ENCODE results near the gene RPS6KA2.
A peak's percentile ranks its signal among the peaks of the same experiment; 100 is the strongest.

The RPS6KA2 gene

GRCh38 chr6:166670013-166670412 lies 43.0 kb upstream of the RPS6KA2 start:
- no peak overlapping the region for H2BK5ac ChIP-seq (ENCODE audit: low read depth, low read length, poor library complexity)
- H4K12ac ChIP-seq (ENCODE audit: low read depth, low read length): no peak overlapping the region
- H3K4me3 ChIP-seq (ENCODE audit: low read depth, low read length): no peak overlapping the region
- no peaks in the 10 kb centered on the region for H3K36me3 ChIP-seq (ENCODE audit: control insufficient read depth in 1 of 2, insufficient read depth in 2 of 2, low read length in 2 of 2)
- H3K79me1 ChIP-seq (ENCODE audit: low read length): no peaks in the 10 kb centered on the region
- no peaks in the 10 kb centered on the region for H3K27me3 ChIP-seq (ENCODE audit: insufficient read depth, low read length)
- H3K4me2 ChIP-seq (ENCODE audit: low read length): no peak overlapping the region
- H4K8ac ChIP-seq (ENCODE audit: low read depth, low read length): no peak overlapping the region
- no peak overlapping the region for H2AFZ ChIP-seq (ENCODE audit: insufficient read depth, low read length, poor library complexity)
- no peak overlapping the region for H3K18ac ChIP-seq (ENCODE audit: low read length)
- H3K9ac ChIP-seq (ENCODE audit: low read length): no peak overlapping the region
- WGBS (ENCODE audit: extremely low coverage, insufficient coverage, insufficient read length): no CpG with 5 or more reads among the region's 9 CpGs
- H3K4me1 ChIP-seq (ENCODE audit: control insufficient read depth in 1 of 2, insufficient read depth in 2 of 2, low read length in 2 of 2): peaks cover 0 to 2% of the 10 kb centered on the region in 2 experiments
- H3K4ac ChIP-seq (ENCODE audit: low read depth, low read length): no peak overlapping the region
- H2BK12ac ChIP-seq (ENCODE audit: low read length): no peak overlapping the region
- peaks cover 6% of the 10 kb centered on the region for H3K9me3 ChIP-seq (ENCODE audit: insufficient read depth, low read depth, low read length)
- H3K79me2 ChIP-seq (ENCODE audit: control insufficient read depth, insufficient read depth, low read length, poor library complexity): no peaks in the 10 kb centered on the region
- H3K27ac ChIP-seq (ENCODE audit: low read depth, low read length): no peak overlapping the region
- H4K91ac ChIP-seq (ENCODE audit: low read depth, low read length): no peak overlapping the region
- H2AK5ac ChIP-seq (ENCODE audit: low read length): no peak overlapping the region
- no peak overlapping the region for H3K14ac ChIP-seq (ENCODE audit: low read length)
- H3K23ac ChIP-seq (ENCODE audit: low read length): no peak overlapping the region
- DNase-seq: no peak
- no peak overlapping the region for H2BK120ac ChIP-seq (ENCODE audit: insufficient read depth, low read length, poor library complexity)

- Histone ChIP-seq H2AK5ac (ENCODE audit: low read length) (no peak overlapping the region), H3K9ac (ENCODE audit: low read length) (no peak overlapping the region), H3K4ac (ENCODE audit: low read depth, low read length) (no peak overlapping the region), H3K4me2 (ENCODE audit: low read length) (no peak overlapping the region), H2BK12ac (ENCODE audit: low read length) (no peak overlapping the region), H4K8ac (ENCODE audit: low read depth, low read length) (no peak overlapping the region), H3K18ac (ENCODE audit: low read length) (no peak overlapping the region), H3K79me2 (ENCODE audit: control insufficient read depth, insufficient read depth, low read length, poor library complexity) (no peaks in the 10 kb centered on the region), H3K36me3 (ENCODE audit: control insufficient read depth in 1 of 2, insufficient read depth in 2 of 2, low read length in 2 of 2) (no peaks in the 10 kb centered on the region), H4K91ac (ENCODE audit: low read depth, low read length) (no peak overlapping the region), H2BK120ac (ENCODE audit: insufficient read depth, low read length, poor library complexity) (no peak overlapping the region), H3K27ac (ENCODE audit: low read depth, low read length) (no peak overlapping the region), H3K14ac (ENCODE audit: low read length) (no peak overlapping the region), H3K79me1 (ENCODE audit: low read length) (no peaks in the 10 kb centered on the region), H4K12ac (ENCODE audit: low read depth, low read length) (no peak overlapping the region), H3K27me3 (ENCODE audit: insufficient read depth, low read length) (no peaks in the 10 kb centered on the region), H3K4me3 (ENCODE audit: low read depth, low read length) (no peak overlapping the region), H2BK5ac (ENCODE audit: low read depth, low read length, poor library complexity) (no peak overlapping the region), H2AFZ (ENCODE audit: insufficient read depth, low read length, poor library complexity) (peak overlapping the region; percentile 44), H3K23ac (ENCODE audit: low read length) (no peak overlapping the region), H3K9me3 (ENCODE audit: insufficient read depth, low read depth, low read length) (peaks cover 8% of the 10 kb centered on the region), H3K4me1 (ENCODE audit: control insufficient read depth in 1 of 2, insufficient read depth in 2 of 2, low read length in 2 of 2) (peaks cover 0 to 2% of the 10 kb centered on the region in 2 experiments)
- no peak for DNase-seq
- no CpG with 5 or more reads among the region's 18 CpGs for WGBS (ENCODE audit: extremely low coverage, insufficient coverage, insufficient read length)
These were observed 41.0 kb upstream of the RPS6KA2 start for GRCh38 chr6:166667796-166668610.

- Histone ChIP-seq H2BK120ac (ENCODE audit: insufficient read depth, low read length, poor library complexity) (no peak overlapping the region), H2BK5ac (ENCODE audit: low read depth, low read length, poor library complexity) (no peak overlapping the region), H2AK5ac (ENCODE audit: low read length) (no peak overlapping the region), H3K18ac (ENCODE audit: low read length) (no peak overlapping the region), H3K79me2 (ENCODE audit: control insufficient read depth, insufficient read depth, low read length, poor library complexity) (no peaks in the 10 kb centered on the region), H3K36me3 (ENCODE audit: control insufficient read depth in 1 of 2, insufficient read depth in 2 of 2, low read length in 2 of 2) (no peaks in the 10 kb centered on the region), H3K4me2 (ENCODE audit: low read length) (no peak overlapping the region), H3K23ac (ENCODE audit: low read length) (no peak overlapping the region), H3K79me1 (ENCODE audit: low read length) (no peaks in the 10 kb centered on the region), H3K4me1 (ENCODE audit: control insufficient read depth in 1 of 2, insufficient read depth in 2 of 2, low read length in 2 of 2) (no peaks in the 10 kb centered on the region), H3K9me3 (ENCODE audit: insufficient read depth, low read depth, low read length) (peaks cover 2% of the 10 kb centered on the region), H3K27ac (ENCODE audit: low read depth, low read length) (no peak overlapping the region), H3K27me3 (ENCODE audit: insufficient read depth, low read length) (no peaks in the 10 kb centered on the region), H3K4ac (ENCODE audit: low read depth, low read length) (no peak overlapping the region), H3K9ac (ENCODE audit: low read length) (no peak overlapping the region), H3K4me3 (ENCODE audit: low read depth, low read length) (no peak overlapping the region), H4K12ac (ENCODE audit: low read depth, low read length) (no peak overlapping the region), H4K91ac (ENCODE audit: low read depth, low read length) (no peak overlapping the region), H3K14ac (ENCODE audit: low read length) (no peak overlapping the region), H4K8ac (ENCODE audit: low read depth, low read length) (no peak overlapping the region), H2BK12ac (ENCODE audit: low read length) (no peak overlapping the region), H2AFZ (ENCODE audit: insufficient read depth, low read length, poor library complexity) (no peak overlapping the region)
- no CpG with 5 or more reads among the region's 5 CpGs for WGBS (ENCODE audit: extremely low coverage, insufficient coverage, insufficient read length)
- no peak for DNase-seq
These were observed 37.1 kb upstream of the RPS6KA2 start for GRCh38 chr6:166664135-166664534.

GRCh38 chr6:166663568-166663967 lies 36.5 kb upstream of the RPS6KA2 start:
- Histone ChIP-seq H4K12ac (ENCODE audit: low read depth, low read length) (no peak overlapping the region), H3K23ac (ENCODE audit: low read length) (no peak overlapping the region), H4K91ac (ENCODE audit: low read depth, low read length) (no peak overlapping the region), H3K36me3 (ENCODE audit: control insufficient read depth in 1 of 2, insufficient read depth in 2 of 2, low read length in 2 of 2) (no peaks in the 10 kb centered on the region), H3K79me2 (ENCODE audit: control insufficient read depth, insufficient read depth, low read length, poor library complexity) (no peaks in the 10 kb centered on the region), H3K4ac (ENCODE audit: low read depth, low read length) (no peak overlapping the region), H3K4me3 (ENCODE audit: low read depth, low read length) (peak overlapping the region; percentile 42), H2AK5ac (ENCODE audit: low read length) (no peak overlapping the region), H3K9me3 (ENCODE audit: insufficient read depth, low read depth, low read length) (peaks cover 2% of the 10 kb centered on the region), H2BK12ac (ENCODE audit: low read length) (no peak overlapping the region), H3K4me1 (ENCODE audit: control insufficient read depth in 1 of 2, insufficient read depth in 2 of 2, low read length in 2 of 2) (no peaks in the 10 kb centered on the region), H3K4me2 (ENCODE audit: low read length) (no peak overlapping the region), H3K9ac (ENCODE audit: low read length) (no peak overlapping the region), H4K8ac (ENCODE audit: low read depth, low read length) (no peak overlapping the region), H3K27me3 (ENCODE audit: insufficient read depth, low read length) (no peaks in the 10 kb centered on the region), H3K27ac (ENCODE audit: low read depth, low read length) (no peak overlapping the region), H2AFZ (ENCODE audit: insufficient read depth, low read length, poor library complexity) (no peak overlapping the region), H3K18ac (ENCODE audit: low read length) (no peak overlapping the region), H2BK5ac (ENCODE audit: low read depth, low read length, poor library complexity) (no peak overlapping the region), H3K79me1 (ENCODE audit: low read length) (no peaks in the 10 kb centered on the region), H2BK120ac (ENCODE audit: insufficient read depth, low read length, poor library complexity) (no peak overlapping the region), H3K14ac (ENCODE audit: low read length) (no peak overlapping the region)
- no CpG with 5 or more reads among the region's 6 CpGs for WGBS (ENCODE audit: extremely low coverage, insufficient coverage, insufficient read length)
- DNase-seq: no peak
